HG03196 (cell line): ENCODE data around the gene ZNF764.
"Not testable (repeated sequence)": the region's sequence is repeated elsewhere in the genome, so short reads cannot be mapped to it uniquely, and the experiment has no call there.

ENCODE experiments used
- ATAC-seq: cut with Tn5 transposase; IDR thresholded peaks from one replicate; pipeline ENCODE4 v1.9.1; 2021; ENCODE audit not compliant: unreplicated experiment

ZNF764 gene

GRCh38 chr16:30528799-30529457 lies 29.2 kb downstream of the ZNF764 start:
- ATAC-seq: no peak

- ATAC-seq: peak; percentile 5
Observed at GRCh38 chr16:30527635-30528178, 30.5 kb downstream of the ZNF764 start.

GRCh38 chr16:30526823-30527634 lies 31.1 kb downstream of the ZNF764 start:
- ATAC-seq: peak; percentile 72

DNA sequence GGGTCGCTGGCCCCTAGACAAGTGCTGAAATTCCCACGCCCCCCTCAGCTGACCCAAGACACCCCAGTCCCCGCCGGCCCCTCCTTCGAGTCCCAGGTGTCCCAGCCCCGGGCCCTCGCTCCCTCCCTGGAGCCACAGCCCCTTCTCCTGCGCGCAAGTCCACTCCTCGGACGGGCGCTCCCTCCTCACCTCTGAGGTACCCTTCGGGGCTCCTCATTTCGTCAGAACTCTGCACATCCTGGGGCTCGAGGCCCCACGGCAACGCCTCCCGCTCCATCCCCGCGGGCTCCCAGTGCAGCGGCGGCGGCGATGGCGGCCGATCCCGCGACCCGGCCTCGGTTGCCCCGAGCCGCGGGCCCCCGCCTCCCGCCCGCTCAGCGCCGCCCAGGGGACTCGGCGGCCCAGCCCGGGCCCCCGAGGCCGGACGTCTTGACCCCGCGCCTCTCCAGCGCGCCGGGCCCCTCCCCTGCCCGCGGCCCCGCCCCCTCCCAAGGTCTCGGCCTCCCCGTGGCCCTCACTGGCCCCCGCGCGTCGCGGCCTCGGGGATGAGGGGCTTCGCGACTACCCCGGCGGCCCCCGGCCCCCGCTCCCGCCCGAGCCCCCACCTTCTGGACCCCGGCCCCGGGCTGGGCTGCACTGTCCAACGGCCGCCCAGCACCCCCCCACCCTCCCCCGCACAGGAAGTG lies 31.9 kb downstream of the ZNF764 start, which contains the start of gene ZNF768:
ZNF768 (minus strand) TSS at position 430 of the 686 bp plus-strand sequence; CDS start at position 277, 153 bp downstream.
- ATAC-seq: peak; percentile 15

DNA sequence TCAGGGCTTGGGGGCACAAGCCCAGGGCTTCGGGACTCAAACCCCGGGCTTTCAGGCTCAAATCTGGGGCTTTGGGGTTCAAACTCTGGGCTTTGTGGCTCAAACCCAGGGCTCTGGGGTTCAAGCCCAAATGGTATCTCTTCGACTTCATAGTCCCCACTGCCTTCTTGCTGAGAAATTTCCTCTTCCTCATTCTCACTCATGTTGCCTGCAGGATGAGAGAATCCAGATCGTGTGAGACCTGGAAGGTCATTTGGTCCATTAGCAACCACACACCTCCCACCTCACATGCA lies 32.4 kb downstream of the ZNF764 start:
- no peak for ATAC-seq

GRCh38 chr16:30524575-30525568 lies 33.3 kb downstream of the ZNF764 start:
- no peak for ATAC-seq

DNA sequence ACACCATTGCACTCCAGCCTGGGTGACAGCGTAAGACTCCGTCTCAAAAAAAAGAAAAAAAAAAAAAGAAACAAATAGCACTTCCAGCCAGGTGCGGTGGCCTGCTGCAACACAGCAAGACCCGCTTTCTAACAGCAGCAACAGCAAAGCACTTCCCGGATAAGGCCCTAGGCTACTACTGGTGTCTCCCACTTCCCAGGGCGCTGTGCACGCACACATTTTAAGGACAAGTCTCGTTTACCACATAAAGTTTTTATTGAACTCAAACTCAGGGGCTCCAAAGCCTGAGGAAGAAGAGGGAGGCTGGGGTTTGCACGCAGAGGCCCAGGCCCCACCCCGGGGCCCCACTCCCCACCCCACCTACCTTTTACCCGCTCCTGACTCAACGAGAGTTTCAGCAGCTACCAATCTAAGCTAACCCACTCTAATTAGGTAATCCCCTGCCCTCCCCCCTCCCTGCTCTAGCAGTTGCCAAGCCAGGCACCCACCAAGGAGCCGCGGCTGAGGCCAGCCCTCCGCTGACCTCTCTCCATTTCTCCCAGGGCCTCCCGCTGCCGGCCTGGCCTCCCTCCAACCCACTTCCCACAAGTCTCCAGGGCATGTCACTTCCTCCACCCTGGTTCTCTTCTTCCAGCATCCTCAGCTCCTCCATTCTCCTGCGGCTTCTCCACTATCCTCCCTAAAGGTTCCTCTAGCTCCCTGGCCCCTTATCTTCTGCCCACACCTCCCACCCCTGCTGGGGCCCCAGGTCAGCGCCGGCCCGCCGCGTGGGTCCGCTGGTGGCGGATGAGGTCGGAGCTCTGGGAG lies 34.2 kb downstream of the ZNF764 start:
- ATAC-seq: no peak

- ATAC-seq: not testable (repeated sequence)
Observed at GRCh38 chr16:30522702-30523463, 35.3 kb downstream of the ZNF764 start.

DNA sequence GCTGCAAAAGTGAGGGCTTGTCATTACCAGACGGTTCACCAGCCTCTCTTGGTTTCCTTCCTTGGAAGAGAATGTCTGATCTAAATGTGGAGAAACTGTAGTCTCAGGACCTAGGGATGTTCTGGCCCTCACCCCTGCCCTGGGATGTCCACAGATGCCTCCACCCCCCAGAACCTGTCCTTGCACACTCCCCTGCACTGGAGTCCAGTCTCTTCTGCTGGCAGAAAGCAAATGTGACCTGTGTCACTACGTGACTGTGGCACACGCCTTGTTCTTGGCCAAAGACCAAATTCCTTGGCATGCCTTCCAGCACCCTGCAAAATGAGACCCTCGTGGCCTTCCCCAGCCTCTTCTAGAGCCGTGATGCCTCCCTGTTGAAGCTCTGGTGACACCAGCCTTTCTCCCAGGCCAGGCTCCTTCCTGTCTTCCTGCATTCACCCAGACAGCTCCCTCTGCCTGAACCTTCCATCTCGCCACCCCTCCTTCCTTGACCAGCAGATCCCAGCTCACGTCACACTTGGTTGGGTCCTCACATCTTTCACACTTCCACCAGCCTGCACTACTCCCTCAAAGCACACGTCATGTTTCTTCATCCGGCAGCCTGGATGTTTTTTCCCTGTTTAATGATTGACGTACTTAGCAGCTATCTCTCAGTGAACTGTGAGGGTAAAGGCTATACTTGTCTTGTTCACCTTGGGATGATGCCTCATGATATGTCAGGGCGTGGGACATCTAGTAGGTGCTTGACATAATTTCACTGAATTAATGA lies 36.1 kb downstream of the ZNF764 start:
- ATAC-seq: no peak

GRCh38 chr16:30521476-30521872 lies 36.7 kb downstream of the ZNF764 start:
- ATAC-seq: no peak

DNA sequence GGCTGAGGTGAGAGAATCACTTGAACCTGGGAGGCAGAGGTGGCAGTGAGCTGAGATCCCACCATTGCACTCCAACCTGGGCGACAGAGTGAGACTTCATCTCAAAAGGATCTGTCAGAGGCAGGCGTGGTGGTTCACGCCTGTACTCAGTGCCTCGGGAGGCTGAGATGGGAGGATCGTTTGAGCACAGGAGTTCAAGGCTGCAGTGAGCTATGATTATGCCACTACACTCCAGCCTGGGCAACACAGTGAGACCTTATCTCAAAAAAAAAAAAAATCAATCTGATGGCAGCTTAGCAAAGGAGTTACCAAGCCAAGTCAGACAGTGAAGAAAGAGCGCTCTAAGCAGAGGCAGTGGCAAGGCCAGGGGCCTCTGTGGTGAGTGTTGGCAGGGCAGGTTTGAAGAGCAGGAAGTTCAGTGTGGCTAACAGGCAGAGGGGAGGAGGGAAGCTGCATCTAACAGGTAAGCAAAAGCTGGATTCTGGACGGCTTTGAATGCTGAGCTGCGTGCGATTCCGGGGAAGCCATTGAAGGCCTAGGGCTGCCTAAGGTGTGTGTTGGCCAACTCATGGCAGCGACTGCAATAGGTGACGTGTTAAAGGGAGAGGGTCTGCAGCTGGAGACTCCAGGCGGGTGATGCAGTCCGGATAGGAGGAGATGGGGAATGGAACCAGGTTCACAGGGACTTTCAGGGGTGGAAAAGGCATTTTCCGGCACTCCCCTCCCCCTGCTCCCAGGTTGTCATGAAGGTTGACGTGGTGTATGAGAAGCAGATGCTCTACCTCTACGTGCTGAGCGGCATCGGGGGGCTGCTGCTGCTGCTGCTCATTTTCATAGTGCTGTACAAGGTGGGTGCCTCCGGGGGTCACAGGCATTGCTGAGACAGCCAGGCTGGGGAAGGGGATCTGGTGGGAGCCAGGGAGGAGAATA lies 38.8 kb downstream of the ZNF764 start:
- ATAC-seq: no peak

DNA sequence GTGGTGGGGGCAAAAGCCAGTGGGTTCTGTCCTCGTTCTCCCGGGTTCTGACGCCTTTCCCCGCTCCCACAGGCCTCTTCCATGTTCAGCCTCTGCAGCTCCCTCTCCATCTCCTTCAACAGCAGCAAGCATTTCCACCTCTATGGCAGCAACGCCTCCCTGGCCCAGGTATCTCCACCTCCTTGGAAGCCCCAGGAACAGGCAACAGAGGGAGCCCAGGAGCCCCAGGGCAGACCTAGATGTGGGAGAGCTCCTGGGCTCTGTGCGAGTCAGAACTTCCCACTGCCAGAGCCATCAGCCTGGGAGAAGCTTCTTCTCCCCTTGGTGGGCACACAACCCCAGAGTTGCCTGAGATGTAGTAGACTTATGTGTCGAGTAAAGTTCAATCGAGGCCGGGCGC lies 39.6 kb downstream of the ZNF764 start:
- no peak for ATAC-seq

DNA sequence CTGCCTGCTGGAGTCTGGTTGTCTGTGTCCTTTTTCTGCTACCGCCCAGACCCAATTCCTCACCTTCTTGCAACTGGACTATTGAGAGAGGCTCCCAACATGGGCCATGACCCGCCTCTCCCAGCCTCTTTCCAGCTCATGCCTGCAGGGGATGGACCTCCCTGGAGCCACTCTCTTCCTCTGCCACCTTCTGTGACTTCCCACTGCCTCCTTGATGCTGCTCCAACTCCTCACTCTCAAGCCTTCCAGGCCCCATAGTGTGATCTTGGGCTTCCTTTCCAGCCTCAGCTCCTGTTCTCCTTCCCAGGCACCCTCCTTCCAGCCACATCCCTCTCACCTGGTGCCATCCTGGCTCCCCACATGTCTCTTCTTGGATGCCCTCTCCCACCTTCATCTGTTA lies 42.9 kb downstream of the ZNF764 start:
- no peak for ATAC-seq

GRCh38 chr16:30511509-30511908 lies 46.7 kb downstream of the ZNF764 start:
- no peak for ATAC-seq

DNA sequence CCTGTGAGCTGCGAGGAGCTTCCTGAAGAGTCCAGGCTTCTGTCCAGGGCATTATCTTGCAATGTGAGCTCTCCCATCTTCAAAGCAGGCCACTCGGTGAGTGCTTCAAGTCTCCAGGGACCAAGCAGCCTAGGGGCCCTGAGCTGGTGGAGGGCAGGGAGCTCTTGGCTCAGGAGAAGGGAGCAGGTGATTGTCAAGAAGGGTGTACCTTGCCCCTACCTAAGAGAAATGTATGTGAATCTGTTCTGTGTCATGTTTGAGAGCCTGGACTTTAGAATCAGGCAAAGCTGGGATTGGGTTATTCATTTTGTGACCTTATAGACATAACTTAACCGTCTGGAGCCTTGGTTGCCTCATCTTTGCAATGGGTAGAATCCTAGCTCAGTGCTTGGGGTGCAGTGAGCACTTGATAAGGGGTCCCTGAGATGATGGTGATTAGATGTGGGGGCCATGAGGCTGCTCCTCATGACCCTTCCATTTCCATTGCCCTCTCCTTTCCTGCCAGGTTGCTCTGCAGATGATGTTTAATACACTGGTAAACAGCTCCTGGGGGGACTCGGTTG lies 47.7 kb downstream of the ZNF764 start:
- no peak for ATAC-seq

DNA sequence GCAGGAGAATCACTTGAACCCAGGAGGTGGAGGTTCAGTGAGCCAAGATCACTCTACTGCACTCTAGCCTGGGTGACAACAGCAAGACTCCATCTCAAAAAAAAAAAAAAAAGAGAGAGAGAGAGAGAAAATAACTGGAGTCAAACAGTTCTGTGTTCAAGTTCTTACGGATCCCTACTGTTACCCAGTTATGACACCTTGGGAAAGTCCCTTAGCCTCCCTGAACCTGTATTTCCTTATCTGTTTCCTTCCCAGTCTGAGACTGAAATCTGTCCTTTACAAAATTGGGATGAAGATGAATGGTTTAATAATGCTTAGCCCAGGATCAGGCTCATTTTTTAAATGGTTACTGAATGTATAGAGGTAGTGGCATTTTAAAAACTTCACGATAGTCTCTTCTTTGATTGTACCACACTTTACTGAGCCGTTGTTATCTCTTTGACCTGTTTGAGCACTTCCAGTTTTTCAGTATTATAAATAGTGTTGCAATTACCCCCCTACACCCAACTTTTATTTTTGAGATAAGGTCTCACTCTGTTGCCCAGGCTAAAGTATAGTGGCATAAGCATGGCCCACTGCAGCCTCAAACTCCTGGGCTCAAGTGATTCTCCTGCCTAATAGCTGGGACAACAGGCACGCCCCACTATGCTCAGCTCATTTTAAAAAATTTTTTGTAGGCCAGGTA lies 49.0 kb downstream of the ZNF764 start:
- no peak for ATAC-seq
